ENCODE data around the gene SLC16A3. TPM values are rescaled to one million over a fixed set of nuclear protein-coding genes. Genes with fewer than 3 reads are reported as not detected.

SLC16A3 gene
- total RNA-seq, 1 donor from 2014 or later = 18.1 TPM

GRCh38 chr17:82278308-82278707 lies 49.5 kb downstream of the SLC16A3 start:
- Mint-ChIP-seq H3K27me3 (ENCODE audit: unreplicated experiment) (no peaks in the 10 kb centered on the region), H3K36me3 (ENCODE audit: unreplicated experiment) (no peaks in the 10 kb centered on the region), H3K27ac (ENCODE audit: unreplicated experiment) (no peak overlapping the region), H3K9me3 (ENCODE audit: unreplicated experiment) (no peaks in the 10 kb centered on the region), H3K4me3 (ENCODE audit: unreplicated experiment) (no peak overlapping the region), H3K4me1 (ENCODE audit: unreplicated experiment) (peaks cover 12% of the 10 kb centered on the region)
- DNase-seq (ENCODE audit: extremely low spot score, unreplicated experiment) = no peak
- TF ChIP-seq CTCF (IDR thresholded peaks at IDR 0.05) = no peak

GRCh38 chr17:82278786-82279391 lies 50.0 kb downstream of the SLC16A3 start:
- no peak for TF ChIP-seq CTCF (IDR thresholded peaks at IDR 0.05)
- H3K4me1 Mint-ChIP-seq (ENCODE audit: unreplicated experiment) = peaks cover 16% of the 10 kb centered on the region
- H3K4me3 Mint-ChIP-seq (ENCODE audit: unreplicated experiment) = no peak overlapping the region
- H3K9me3 Mint-ChIP-seq (ENCODE audit: unreplicated experiment) = no peaks in the 10 kb centered on the region
- H3K27me3 Mint-ChIP-seq (ENCODE audit: unreplicated experiment) = no peaks in the 10 kb centered on the region
- H3K27ac Mint-ChIP-seq (ENCODE audit: unreplicated experiment) = no peak overlapping the region
- DNase-seq (ENCODE audit: extremely low spot score, unreplicated experiment) = no peak
- no peaks in the 10 kb centered on the region for H3K36me3 Mint-ChIP-seq (ENCODE audit: unreplicated experiment)

- Mint-ChIP-seq H3K4me1 (ENCODE audit: unreplicated experiment) (peaks cover 25% of the 10 kb centered on the region), H3K27me3 (ENCODE audit: unreplicated experiment) (no peaks in the 10 kb centered on the region), H3K9me3 (ENCODE audit: unreplicated experiment) (no peaks in the 10 kb centered on the region), H3K27ac (ENCODE audit: unreplicated experiment) (no peak overlapping the region), H3K36me3 (ENCODE audit: unreplicated experiment) (no peaks in the 10 kb centered on the region), H3K4me3 (ENCODE audit: unreplicated experiment) (no peak overlapping the region)
- no peak for TF ChIP-seq CTCF (IDR thresholded peaks at IDR 0.05)
- no peak for DNase-seq (ENCODE audit: extremely low spot score, unreplicated experiment)
Measured at GRCh38 chr17:82280537-82280936, 51.7 kb downstream of the SLC16A3 start.

GRCh38 chr17:82281076-82281475 lies 52.2 kb downstream of the SLC16A3 start:
- DNase-seq (ENCODE audit: extremely low spot score, unreplicated experiment) = no peak
- Mint-ChIP-seq H3K9me3 (ENCODE audit: unreplicated experiment) (no peaks in the 10 kb centered on the region), H3K4me1 (ENCODE audit: unreplicated experiment) (peaks cover 26% of the 10 kb centered on the region), H3K4me3 (ENCODE audit: unreplicated experiment) (no peak overlapping the region), H3K27me3 (ENCODE audit: unreplicated experiment) (no peaks in the 10 kb centered on the region), H3K27ac (ENCODE audit: unreplicated experiment) (no peak overlapping the region), H3K36me3 (ENCODE audit: unreplicated experiment) (no peaks in the 10 kb centered on the region)
- TF ChIP-seq CTCF (IDR thresholded peaks at IDR 0.05) = no peak

GRCh38 chr17:82281502-82282238 lies 52.8 kb downstream of the SLC16A3 start:
- no peak for DNase-seq (ENCODE audit: extremely low spot score, unreplicated experiment)
- H3K36me3 Mint-ChIP-seq (ENCODE audit: unreplicated experiment) = no peaks in the 10 kb centered on the region
- H3K9me3 Mint-ChIP-seq (ENCODE audit: unreplicated experiment) = no peaks in the 10 kb centered on the region
- no peaks in the 10 kb centered on the region for H3K27me3 Mint-ChIP-seq (ENCODE audit: unreplicated experiment)
- no peak overlapping the region for H3K27ac Mint-ChIP-seq (ENCODE audit: unreplicated experiment)
- TF ChIP-seq CTCF (IDR thresholded peaks at IDR 0.05) = no peak
- peaks cover 26% of the 10 kb centered on the region for H3K4me1 Mint-ChIP-seq (ENCODE audit: unreplicated experiment)
- H3K4me3 Mint-ChIP-seq (ENCODE audit: unreplicated experiment) = no peak overlapping the region

All from osteocyte (in vitro differentiated cells).